Esophagus muscularis mucosa (tissue), 4 donors: ENCODE measurements around the gene NUP210L. TPM values are rescaled to one million over a fixed set of nuclear protein-coding genes. Genes with fewer than 3 reads are reported as not detected.

Experiments
- DNase-seq: peaks from one replicate; pipeline ENCODE4 v3.0.0-alpha.2; 2017; ENCODE audit errors: extremely low spot score
- H3K27ac ChIP-seq, 4 donors: fragments of 200-600 bp; sonication (generic); replicated peaks in 1 of 4; 1 replicate in 3 of 4; 2 replicates in 1 of 4; pipeline ENCODE4 v1.5.1; 2016 to 2019; ENCODE audit warnings: mild to moderate bottlenecking in 1 of 4
- H3K27me3 ChIP-seq, 4 donors: fragments of 200-600 bp; sonication (generic); one replicate each; pipeline versions ENCODE4 v1.5.1 to v1.6.0; 2016 to 2019
- H3K36me3 ChIP-seq, 4 donors: fragments of 200-600 bp; sonication (generic); one replicate each; pipeline ENCODE4 v1.5.1; 2016 to 2019
- H3K4me1 ChIP-seq, 4 donors: fragments of 200-600 bp; sonication (generic); one replicate each; pipeline ENCODE4 v1.5.1; 2016 to 2019
- H3K4me3 ChIP-seq, 4 donors: fragments of 200-600 bp; sonication (generic); 1 replicate in 2 of 4; 2 replicates in 2 of 4; pipeline ENCODE4 v1.5.1; 2016 to 2019; ENCODE audit warnings: mild to moderate bottlenecking in 4 of 4, moderate library complexity in 1 of 4
- H3K9me3 ChIP-seq, 4 donors: fragments of 200-600 bp; sonication (generic); 1 replicate in 3 of 4; 2 replicates in 1 of 4; pipeline ENCODE4 v1.5.1; 2016 to 2019
- POLR2A ChIP-seq: fragments of 450-650 bp; IDR thresholded peaks from one replicate; pipeline ENCODE4 v1.6.1; 2017; ENCODE audit warnings: antibody characterized with exemption, moderate library complexity, mild to moderate bottlenecking, low read depth
- POLR2AphosphoS5 ChIP-seq, 2 donors: sonication (generic); formaldehyde crosslinking; IDR thresholded peaks; one replicate each; pipeline ENCODE4 v1.6.1; 2017; ENCODE audit warnings: antibody characterized with exemption in 2 of 2
- WGBS: methylation state at CpG from one replicate; pipeline ENCODE4 v1.1.5; 2018; 5-methylcytosine and 5-hydroxymethylcytosine counted together
- intact Hi-C: fragments of 100-400 bp; cut with DNase I; formaldehyde crosslinking; loops from one replicate; pipeline ENCODE4 v1.15.1; 2023
- small RNA-seq, 3 donors: library from RNA; depleted of rRNA; stranded (forward); fragments of <200 nt; gene quantifications; one replicate each; pipeline ENCODE3, GENCODE V24; 2016
- total RNA-seq, 4 donors: library from RNA; depleted of rRNA; stranded (reverse); fragments of >200 nt; gene quantifications; one replicate each; pipeline versions ENCODE4 v1.1.0 to v1.2.1, GENCODE V29; 2016
- TF ChIP-seq, protein P1 (sequence below), 3 experiments: fragments of 200-600 bp in 2 of 3; fragments of 450-650 bp in 1 of 3; sonication (generic) in 2 of 3; IDR thresholded peaks; one replicate each; pipeline ENCODE4 v1.5.1; 2017 to 2019; ENCODE audit warnings: antibody characterized with exemption in 3 of 3, mild to moderate bottlenecking in 2 of 3, moderate library complexity in 1 of 3

The NUP210L gene
- total RNA-seq, 4 donors from 2014 or later = not detected

DNA sequence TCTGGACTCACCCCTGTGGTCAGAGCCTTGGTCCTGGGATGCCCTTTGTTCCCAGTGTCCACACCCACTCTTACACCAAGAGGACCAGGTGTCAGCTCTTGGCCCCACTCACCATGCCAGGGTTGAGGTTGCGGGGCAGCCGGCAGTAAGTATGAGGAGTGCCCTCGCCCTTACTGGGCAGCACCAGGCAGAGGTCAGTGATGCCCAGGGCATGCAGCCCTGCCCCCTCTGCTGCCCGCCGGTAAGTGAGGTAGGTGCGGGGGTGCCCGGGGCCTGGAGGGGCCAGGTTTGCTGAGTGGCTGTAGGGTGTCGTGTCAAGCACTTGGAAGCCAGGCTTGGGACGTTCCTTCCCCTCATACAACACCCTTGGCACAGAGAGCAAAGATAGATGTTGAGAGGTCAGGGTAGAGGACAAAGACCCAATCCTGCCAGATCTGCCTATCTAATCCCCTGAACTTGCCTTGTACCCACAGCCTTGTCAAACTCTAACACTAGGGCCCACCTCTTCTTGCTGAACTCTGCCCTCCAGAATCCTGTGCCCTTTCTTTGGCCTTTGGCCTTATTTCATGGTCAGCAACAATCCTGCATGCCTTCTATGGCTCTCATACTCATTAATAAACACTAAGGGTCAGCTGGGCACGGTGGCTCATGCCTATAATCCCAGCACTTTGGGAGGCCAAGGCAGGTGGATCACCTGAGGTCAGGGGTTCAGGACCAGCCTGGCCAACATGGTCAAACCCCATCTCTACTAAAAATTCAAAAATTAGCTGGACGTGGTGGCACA is 211.9 kb downstream of the NUP210L start:
- Histone ChIP-seq H3K36me3 (peaks cover 15 to 74% (median 60%) of the 10 kb centered on the region in 4 donors), H3K4me3 (no peak overlapping the region)

More for the DNA sequence above, 211.9 kb downstream of the NUP210L start:
- Histone ChIP-seq H3K27me3 (no peaks in the 10 kb centered on the region), H3K9me3 (no peaks in the 10 kb centered on the region), H3K27ac (no peak overlapping the region), H3K4me1 (peaks cover 27 to 37% (median 29%) of the 10 kb centered on the region in 4 donors)
- 77% methylated on average over 11 of the region's 11 CpGs for WGBS
- TF ChIP-seq POLR2A (no peak), POLR2AphosphoS5 (IDR thresholded peaks at IDR 0.05) (no peak)
- TF ChIP-seq, protein P1, sequence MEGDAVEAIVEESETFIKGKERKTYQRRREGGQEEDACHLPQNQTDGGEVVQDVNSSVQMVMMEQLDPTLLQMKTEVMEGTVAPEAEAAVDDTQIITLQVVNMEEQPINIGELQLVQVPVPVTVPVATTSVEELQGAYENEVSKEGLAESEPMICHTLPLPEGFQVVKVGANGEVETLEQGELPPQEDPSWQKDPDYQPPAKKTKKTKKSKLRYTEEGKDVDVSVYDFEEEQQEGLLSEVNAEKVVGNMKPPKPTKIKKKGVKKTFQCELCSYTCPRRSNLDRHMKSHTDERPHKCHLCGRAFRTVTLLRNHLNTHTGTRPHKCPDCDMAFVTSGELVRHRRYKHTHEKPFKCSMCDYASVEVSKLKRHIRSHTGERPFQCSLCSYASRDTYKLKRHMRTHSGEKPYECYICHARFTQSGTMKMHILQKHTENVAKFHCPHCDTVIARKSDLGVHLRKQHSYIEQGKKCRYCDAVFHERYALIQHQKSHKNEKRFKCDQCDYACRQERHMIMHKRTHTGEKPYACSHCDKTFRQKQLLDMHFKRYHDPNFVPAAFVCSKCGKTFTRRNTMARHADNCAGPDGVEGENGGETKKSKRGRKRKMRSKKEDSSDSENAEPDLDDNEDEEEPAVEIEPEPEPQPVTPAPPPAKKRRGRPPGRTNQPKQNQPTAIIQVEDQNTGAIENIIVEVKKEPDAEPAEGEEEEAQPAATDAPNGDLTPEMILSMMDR (IDR thresholded peaks at IDR 0.05) = no peak
- intact Hi-C loops = loop anchor here (10.0 kb wide), 1 partner anchor 118 kb away; no protein-coding TSS in a partner anchor
- DNase-seq = no peak

Small RNA genes lying within 50 kb of the gene (small RNA-seq; reads per million reads assigned to genes)
- 0.25 to 0.56 (median 0.51) reads per million in 3 donors for gene MIR190B
- gene MIR5698 = 0 reads per million in 3 donors
- gene MIR6737 = 0 to 0.17 (median 0) reads per million in 3 donors
- 0 reads per million in 3 donors for gene RNU6-179P

Other genes starting within 250 kb of the NUP210L start
- gene GATAD2B, start 232.1 kb downstream of the NUP210L start, total RNA-seq = 10 to 100 TPM; 21.9 to 30.5 (median 26.4) TPM
- 10 to 100 TPM; 19.2 to 30.4 (median 26.2) TPM for gene DENND4B, start 208.4 kb downstream of the NUP210L start, total RNA-seq
- 10 to 100 TPM; 12.5 to 20.4 (median 17.6) TPM for gene CRTC2, start 196.5 kb downstream of the NUP210L start, total RNA-seq
- 100 to 1,000 TPM in 3 of 4 donors, 10 to 100 TPM in 1; 74.3 to 114 (median 104) TPM for gene SLC39A1, start 191.5 kb downstream of the NUP210L start, total RNA-seq
- 1 to 10 TPM; 2.9 to 7.6 (median 6.8) TPM for gene CREB3L4, start 187.2 kb downstream of the NUP210L start, total RNA-seq
- 100 to 1,000 TPM; 175 to 238 (median 216) TPM for gene JTB, start 177.4 kb downstream of the NUP210L start, total RNA-seq
- 10 to 100 TPM; 41.1 to 56.3 (median 46.6) TPM for gene RAB13, start 168.7 kb downstream of the NUP210L start, total RNA-seq
- 1,000 to 10,000 TPM; 1,242 to 3,317 (median 2,693) TPM for gene RPS27, start 164.3 kb downstream of the NUP210L start, total RNA-seq
- gene TPM3, start 37.0 kb upstream of the NUP210L start, total RNA-seq = 100 to 1,000 TPM in 3 of 4 donors, 10 to 100 TPM in 1; 75.6 to 205 (median 131) TPM
- gene CFAP141, start 51.3 kb upstream of the NUP210L start, total RNA-seq = not detected
- 10 to 100 TPM; 53.6 to 79.7 (median 63.4) TPM for gene UBAP2L, start 65.9 kb upstream of the NUP210L start, total RNA-seq
- 100 to 1,000 TPM in 2 of 4 donors, 10 to 100 TPM in 2; 71.0 to 127 (median 104) TPM for gene HAX1, start 117.6 kb upstream of the NUP210L start, total RNA-seq
- not detected for gene AQP10, start 166.0 kb upstream of the NUP210L start, total RNA-seq
- 100 to 1,000 TPM; 108 to 178 (median 128) TPM for gene ATP8B2, start 170.5 kb upstream of the NUP210L start, total RNA-seq